ENCODE measurements around the gene WWOX.
"Not testable (repeated sequence)": the region's sequence is repeated elsewhere in the genome, so short reads cannot be mapped to it uniquely, and the experiment has no call there.

The WWOX gene

DNA sequence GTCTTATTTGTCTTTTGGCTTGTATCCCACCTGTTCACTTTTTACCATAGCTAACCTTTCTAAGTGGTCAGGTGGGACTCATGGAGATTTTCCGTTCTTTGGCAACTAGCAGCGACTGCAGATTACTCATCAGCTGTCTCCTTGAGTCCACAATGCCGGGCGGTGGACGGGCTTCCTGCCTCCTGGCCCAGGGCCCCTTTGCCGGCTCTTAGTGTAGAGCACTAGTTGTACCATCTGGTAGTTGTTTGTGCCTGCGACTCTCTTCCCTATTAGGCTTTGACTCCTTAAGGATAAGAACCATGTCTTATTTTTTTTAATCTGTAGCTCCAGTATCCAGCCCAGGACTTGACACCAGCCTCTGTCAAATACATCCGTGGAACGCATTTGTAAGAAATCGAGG lies 399.9 kb downstream of the WWOX start:
- DNase-seq (ENCODE audit: low read depth, low spot score), result no peak

DNA sequence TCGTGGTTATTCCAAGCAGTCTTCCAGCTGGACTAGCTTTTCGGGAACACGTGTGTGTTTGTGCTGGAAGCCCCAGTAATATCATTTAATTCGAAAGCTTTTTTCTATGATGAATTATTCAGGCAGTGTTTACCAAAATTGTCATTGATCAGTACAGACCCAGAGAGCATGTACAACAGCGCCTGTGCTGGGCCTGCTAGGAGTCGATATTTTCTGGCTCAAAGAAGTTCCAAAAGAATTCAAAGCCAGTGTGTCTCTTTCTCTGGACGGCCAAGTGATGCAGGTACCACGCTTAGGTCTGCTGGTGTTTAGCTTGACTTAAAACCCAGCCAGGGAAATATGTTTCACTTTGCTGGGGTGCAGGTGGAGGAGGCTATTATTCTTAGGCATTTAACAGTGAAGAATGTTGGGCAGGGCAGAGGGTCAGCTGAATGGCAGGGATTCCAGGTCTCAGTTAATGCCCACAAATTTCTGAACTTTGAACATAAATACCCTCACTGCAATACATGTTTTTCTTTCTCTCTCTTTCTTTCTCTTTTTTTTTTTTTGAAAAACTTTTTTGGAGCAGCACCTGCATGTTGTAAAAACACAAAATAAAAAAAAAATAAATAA lies 401.3 kb downstream of the WWOX start:
- DNase-seq (ENCODE audit: low read depth, low spot score), result no peak

DNA sequence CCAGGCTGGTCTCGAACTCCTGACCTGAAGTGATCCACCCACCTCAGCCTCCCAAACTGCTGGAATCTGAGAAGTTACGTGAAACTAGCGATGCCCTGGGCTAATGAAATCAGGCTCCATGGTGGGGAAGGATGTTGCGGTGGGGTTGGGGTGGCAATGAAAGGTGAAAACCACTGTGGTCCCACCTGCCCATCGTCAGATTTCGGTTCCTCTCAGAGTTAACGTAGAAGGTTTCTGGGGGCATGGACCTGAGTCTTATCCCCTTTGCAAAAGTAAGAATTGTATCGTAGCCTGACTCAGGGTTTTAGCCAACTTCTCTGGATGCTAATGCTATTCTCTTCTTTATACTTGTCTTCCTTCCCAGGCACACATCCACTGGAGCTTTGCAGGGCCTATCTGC lies 402.3 kb downstream of the WWOX start:
- no peak for DNase-seq (ENCODE audit: low read depth, low spot score)

DNA sequence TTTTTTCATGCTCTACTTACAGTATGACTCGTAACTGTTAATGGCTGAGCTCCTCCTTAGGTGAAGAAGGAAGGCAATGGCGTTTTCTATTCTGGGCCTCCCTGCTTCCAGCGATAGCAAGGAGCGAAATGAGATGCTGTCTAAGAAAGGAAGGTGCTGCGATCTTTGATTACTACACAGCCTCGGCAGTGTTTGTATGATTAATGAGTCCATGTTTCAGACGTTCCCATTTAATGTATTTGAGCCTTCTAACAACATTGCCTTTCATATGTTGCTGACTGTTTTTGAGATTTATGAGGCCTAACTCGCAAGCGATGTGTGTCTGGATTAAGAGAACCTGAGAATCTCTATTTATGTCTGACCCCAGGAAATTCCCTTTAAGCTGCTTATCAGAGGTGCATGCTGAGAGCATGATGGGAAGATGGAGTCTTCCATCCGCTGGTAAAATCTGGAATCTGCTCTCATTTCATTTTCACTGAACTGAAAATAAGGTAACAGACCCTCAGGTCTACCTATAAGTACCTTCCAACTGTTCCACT lies 403.4 kb downstream of the WWOX start:
- DNase-seq (ENCODE audit: low read depth, low spot score), result no peak

DNA sequence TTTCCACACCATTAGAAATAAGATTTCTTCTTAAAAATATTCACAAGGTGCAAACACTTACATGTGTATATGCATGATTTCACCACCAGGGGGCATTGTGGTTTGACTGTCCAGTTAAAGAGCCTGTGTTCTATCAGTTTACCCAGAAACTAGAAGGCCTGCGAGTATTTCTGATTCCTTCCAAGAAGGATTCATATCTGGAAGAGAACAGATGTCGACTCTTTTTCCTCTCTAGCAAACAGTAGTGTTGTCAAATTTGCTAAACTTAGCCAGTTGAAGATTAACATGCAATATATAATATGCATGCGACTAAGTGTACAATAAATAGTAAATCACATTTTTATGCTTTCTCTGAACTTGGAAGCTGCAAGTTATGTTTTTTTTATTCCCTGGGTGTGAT lies 404.1 kb downstream of the WWOX start:
- DNase-seq (ENCODE audit: low read depth, low spot score), result no peak

DNA sequence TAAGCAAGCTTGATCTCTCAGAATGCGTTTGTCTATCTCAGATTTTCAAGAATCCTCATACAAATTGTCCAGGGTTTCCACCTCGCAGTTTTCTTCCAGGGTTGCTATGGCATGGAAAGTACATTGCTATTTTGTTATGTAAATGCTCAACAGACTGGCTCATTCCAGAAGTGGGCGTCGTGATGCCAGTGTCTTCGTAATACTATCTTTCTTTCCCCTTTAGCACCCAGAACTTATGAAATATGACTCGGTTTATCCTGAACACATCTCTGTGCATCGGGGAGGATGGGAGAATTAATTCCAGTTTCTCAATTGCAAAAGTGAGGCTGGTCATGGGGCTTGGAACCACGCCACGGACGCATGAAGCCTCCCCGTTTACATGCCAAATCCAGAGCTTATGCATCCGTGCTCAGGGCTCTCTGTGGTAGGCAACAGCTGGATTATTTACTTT lies 405.0 kb downstream of the WWOX start:
- DNase-seq (ENCODE audit: low read depth, low spot score), result no peak

DNA sequence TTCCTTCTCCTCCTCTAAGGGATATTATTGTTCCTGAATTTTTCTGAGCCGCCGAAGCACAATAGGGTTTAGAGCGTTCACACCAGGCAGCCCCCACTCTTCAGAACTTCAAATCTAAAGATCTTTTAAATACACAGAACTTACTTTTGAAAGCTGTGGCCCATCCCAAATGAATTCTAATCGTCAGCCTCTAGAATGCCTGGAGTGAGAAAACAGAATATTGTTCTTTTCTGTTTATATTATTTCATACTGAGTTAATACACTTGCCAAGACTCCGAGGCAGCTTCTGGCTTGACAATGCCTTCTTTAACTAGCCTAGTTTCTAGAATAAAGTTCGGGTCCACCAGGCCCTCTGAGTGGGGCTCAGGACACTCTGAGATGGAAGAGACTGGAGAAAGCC lies 405.6 kb downstream of the WWOX start:
- no peak for DNase-seq (ENCODE audit: low read depth, low spot score)

DNA sequence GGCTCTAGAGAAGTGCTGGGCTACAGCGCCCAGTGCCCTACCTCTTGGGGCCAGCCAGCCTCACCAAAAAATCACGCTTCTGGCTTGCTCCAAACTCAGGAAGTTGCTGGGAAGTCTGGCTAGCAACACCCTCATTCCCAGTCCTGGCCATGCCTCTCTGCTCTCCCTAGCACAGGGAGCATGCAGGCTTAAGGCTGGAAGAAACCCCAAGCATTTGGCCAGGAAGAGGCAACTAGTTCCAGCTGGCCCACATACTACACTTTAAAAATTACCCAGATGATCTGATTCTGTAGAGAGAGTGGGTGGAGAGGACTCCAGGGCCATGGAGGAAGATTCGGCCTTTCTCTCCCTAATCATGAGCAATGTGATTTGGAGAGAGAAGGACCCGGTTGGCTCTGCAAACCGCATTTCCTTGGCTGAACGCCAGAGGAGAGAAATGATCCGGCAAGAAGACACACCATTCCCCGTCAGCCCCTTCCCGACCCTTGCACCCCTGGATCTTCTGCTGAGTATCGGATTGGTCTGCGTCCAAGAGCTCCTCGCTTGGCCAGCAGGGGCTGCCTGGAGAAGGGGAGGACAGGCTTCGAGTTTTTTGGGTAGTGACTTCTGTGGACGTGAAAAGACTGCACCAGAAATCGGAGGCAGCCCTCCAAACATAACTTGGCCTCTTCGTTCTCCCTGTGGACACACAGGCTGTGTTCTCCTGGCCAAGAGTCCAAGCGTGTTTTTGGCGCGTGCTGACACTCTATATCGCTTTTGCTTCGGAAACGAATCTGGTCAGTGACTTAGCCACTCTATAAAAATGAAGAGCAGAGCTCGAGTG lies 406.3 kb downstream of the WWOX start:
- DNase-seq (ENCODE audit: low read depth, low spot score), result no peak

DNA sequence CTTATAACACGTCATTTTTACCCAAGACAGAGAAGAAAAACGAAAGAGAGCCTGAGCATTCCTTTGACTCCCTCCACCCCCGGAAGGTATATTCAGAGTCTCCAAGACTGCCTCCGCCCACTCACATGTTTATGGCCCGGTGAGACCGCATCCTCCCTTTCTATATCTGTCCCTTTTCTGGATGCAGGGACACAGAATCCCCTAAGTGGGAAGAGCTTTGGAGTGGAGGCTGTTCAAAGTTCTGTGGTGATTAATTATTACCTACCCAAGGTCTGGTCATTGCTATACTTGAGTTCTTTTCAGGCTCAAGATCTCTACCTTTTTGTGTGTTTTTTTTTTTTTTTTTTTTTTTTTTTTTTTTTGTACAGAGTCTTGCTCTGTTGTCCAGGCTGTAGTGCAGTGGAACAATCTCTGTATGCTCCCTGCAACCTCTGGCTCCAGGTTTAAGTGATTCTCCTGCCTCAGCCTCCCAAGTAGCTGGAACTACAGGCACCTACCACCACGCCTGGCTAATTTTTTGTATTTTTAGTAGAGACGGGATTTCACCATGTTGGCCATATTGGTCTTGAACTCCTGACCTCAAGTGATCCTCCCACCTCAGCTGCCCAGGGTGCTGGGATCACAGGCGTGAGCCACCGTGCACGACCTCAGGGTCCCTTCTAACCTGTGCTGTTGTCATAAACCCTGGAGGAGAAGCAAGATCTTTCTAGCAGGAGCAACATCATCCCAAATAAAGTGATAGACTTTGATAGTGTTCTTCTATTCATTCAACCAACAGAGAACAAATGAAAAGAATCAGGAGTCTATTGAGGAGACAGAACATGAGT lies 407.1 kb downstream of the WWOX start:
- DNase-seq (ENCODE audit: low read depth, low spot score), result no peak

DNA sequence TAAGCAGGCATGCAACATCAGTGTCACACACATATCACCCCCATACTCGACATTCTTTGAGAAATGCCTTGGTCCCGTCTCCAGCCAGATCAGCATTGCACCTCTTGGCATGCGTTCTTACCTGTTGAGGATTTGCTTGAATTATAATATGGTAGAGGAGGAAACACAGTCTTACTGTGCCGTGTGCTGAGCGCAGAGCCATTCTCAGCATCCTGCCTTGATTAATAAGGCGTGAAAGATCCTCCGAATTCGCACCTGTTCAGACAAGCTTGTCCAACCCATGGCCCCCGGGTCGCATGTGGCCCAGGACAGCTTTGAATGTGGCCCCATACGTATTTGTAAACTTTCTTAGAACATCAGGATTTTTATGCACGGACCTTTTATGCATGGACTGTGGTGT lies 408.1 kb downstream of the WWOX start:
- no peak for DNase-seq (ENCODE audit: low read depth, low spot score)

DNA sequence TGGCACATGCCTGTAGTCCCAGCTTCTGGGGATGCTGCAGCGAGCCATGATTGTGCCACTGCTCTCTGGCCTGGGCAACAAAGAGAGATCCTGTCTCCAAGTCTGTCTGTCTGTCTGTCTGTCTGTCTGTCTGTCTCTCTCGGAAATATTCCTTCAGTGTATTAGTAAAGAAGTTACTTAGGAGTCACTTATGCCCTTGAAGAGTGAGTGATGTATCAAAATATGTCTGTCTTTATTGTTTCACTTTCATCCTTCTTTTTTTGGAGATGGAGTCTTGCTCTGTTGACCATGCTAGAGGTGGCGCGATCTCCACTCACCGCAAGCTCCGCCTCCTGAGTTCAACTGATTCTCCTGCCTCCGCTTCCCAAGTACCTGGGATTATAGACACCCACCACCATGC lies 410.5 kb downstream of the WWOX start:
- DNase-seq (ENCODE audit: low read depth, low spot score), result no peak

DNA sequence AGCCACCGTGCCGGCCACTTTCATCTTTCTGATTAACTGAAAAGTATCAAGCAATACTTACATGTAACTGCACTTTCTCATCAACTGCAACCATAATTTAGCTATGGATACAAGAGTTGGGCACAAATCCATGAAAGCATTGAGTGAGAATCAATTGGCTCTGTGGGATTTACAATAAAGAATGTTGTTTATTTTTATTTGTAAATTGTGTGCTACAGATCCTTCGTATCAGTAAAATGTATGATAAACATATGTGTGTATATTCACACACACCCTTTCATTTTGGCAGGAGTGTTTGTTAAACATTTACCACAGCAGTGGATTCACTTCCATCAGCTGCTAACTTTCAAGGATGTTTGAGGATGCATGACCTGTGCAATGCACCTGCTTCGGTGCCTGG lies 411.0 kb downstream of the WWOX start:
- no peak for DNase-seq (ENCODE audit: low read depth, low spot score)

DNA sequence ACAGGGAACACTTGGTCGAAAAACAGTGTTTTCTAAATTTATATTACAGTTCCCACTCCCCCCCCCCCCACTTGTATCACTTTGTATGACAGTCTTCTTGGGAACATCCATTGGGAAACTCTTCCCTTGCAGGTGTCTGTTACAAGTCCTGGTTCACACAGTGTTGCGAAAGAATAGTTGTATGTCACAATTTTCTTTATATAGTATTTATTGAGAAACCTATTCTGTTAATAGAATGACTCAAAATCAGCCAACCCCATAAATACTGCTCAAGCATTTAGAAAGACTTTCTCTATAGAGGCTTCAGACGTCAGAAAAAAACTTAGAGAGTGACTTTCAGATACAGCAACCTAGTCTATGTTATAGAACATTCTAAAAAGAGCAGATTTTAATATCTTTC lies 414.4 kb downstream of the WWOX start:
- no peak for DNase-seq (ENCODE audit: low read depth, low spot score)

DNA sequence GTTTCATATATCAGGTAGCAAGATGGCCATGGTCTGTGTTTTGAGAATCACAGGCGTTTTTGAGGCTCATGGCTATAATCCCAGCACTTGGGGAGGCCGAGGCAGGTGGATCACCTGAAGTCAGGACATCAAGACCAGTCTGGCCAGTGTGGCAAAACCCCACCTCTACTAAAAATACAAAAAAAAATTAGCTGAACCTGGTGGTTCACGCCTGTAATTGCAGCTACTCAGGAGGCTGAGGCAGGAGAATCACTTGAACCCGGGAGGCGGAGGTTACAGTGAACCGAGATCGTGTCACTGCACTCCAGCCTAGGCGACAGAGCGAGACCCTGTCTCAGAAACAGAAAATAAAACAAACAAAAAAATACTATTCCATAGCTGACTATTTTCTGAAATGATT lies 415.4 kb downstream of the WWOX start:
- DNase-seq (ENCODE audit: low read depth, low spot score), result not testable (repeated sequence)

DNA sequence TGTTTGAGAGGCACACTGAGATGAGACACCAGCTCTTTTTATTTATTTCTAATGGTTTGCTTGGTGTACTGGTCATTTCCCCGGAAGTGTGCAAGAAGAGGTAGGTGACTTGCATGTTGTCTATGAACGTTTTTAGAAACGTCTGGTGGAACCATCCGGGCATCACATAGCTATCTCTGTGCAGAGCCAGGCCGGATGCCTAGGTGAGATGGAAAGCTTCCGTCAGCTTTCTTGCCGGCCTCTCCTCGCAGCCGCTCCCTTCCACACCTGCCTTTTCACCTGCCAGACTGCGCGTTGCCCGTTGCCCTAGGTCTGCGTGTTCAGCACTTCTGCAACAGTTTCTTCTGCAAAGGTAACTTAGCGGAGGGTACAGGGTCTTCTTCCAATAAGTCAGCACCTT lies 416.0 kb downstream of the WWOX start:
- DNase-seq (ENCODE audit: low read depth, low spot score), result no peak

DNA sequence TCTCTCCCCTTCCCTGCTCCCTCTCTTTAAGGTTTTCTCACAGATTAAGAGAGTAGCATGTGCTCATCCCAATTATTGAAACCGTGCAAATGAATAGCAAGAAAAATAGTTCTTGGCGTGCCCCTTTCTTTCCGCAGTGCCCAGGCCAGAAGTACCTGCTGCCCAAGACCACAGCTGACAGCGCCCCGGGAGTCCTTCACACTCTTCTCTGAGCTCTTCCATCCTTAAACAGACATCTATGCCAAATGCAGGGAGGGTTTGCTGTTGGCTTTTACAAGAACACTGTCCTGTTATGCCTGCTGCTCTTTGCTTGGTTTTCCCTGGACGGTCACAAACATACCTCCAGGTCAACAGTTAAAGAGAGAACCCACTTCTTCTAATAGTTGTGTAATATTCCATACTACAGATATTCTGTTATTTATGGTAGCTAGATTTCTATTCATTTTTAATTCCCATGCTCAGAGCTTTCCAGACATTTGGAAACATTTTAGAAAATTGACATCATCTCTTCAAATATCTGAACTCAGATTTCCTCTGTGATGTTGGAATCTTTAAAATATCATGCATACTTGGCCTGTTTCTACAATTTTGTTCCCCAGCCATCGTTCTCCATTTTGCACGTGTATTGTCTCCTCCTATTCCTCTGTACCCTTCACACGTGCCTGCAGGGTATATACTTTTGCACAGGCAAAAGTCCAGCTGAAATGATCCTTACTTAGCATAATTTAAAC lies 416.7 kb downstream of the WWOX start:
- no peak for DNase-seq (ENCODE audit: low read depth, low spot score)

DNA sequence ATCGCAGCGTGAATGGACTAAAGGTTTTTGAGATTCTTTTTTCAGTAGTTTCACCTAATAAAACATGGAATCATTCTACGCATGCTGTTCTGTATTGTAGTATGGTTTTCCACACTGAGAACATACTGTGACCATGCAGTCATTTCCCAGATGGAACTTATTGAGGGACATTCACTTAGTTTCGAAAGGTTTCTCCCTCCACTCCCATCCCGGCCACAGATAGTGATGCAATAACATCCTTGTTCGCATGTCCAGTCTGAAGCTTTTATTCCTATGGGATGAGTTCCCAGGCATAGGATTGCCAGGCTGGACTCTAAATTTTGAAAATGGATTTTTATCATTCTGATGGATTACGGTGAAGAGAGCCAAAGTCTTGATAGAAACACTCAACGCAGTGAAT lies 420.4 kb downstream of the WWOX start:
- no peak for DNase-seq (ENCODE audit: low read depth, low spot score)

DNA sequence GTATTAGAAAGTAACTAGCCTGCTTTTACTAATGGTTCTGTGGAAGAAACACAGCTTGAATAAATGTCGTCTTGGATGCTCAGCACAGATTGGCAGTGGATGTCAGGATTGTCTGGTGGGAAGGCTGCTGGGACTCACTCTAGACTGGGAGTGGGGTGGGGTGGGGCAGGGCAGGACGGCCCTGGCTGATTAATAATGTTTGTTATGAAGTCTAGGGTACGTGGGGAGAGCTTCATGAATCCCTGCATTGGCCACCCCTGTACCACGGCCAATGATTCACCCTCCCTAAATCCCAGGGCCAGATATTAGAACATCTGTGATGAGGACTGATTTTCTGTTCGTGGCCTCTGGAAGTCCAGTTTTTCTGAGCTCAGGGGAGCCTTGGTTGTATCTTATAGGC lies 421.0 kb downstream of the WWOX start:
- no peak for DNase-seq (ENCODE audit: low read depth, low spot score)

DNA sequence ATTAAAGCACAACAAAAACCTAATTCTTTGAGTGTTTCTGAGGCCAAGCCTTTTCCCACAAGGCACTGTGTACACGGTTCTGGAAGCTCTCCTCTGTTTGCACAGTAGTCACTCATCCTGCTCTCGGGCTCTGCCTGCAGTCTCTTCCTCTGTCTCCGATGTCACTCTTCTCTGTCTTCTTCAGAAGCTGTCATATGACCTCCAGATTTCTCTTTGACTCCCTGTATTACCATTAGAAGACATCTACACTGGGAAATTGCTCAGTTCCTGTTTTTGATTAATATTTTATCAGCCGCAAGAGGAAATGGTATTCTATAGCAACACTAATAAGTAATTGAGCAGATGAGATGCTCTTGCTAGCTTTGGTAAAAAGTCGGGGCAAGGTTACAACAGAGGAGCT lies 422.9 kb downstream of the WWOX start:
- DNase-seq (ENCODE audit: low read depth, low spot score), result no peak

DNA sequence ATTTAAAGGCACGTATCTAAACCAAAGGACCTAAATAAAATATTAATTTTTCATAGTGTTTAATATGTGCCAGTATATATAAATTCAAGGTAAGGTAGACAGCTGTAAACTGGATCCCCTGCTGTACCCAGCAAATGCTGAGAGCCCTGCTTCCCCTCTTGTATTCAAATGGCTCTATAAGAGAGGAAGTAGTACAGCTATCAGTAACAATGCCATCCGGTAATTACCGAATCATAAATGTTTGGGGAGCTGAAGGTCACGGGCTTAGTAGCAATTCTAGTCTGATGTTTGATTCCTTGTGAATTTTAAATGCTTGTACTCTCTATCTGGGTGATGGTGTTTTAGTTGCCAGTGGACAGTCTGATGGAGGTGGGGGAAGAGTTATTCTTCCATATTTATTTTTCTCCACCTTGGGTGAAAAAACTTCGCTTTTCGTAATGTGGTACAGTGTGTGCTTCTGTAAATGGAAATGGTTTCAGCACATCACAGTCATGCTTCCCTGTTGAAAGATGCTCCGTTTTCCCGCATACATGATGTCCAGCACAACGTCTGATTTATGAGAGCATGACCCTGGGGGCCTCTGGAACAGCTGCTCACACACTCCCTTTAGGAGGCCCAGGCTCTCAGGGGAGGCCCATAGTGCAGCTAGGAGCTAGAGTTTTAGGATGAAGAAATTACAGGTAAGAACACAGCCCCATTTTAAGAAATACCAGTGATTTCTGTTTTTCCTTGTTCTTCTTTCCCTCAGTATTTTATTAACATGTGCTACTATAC lies 423.9 kb downstream of the WWOX start:
- DNase-seq (ENCODE audit: low read depth, low spot score), result no peak

DNA sequence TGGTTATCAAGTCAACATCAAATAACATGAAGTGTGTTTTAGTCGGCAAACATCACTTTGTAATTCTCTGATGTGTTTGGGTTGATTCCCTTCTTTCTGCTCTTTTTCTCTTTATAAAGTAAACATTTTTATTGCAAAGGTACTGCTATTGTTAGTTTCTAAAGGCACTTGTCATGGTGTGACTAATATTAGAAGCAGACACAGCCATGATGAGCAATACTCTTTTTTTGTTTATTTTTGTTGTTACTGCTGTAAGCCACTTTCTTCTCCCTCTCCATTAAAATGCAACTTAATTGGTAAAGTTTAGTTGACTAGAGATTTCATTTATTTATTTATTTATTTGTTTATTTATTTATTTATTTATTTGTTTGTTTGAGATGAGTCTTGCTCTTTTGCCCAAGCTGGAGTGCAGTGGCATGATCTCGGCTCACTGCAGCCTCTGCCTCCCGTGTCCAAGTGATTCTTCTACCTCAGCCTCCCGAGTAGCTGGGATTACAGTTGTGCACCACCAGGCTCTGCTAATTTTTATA lies 424.7 kb downstream of the WWOX start:
- DNase-seq (ENCODE audit: low read depth, low spot score), result no peak

Measured in ELF-1 (cell line).